UCSD-AML1 (cell line): ENCODE data around the gene LRRC8C.
"Not testable (repeated sequence)": the region's sequence is repeated elsewhere in the genome, so short reads cannot be mapped to it uniquely, and the experiment has no call there.

ENCODE experiments used
- DNase-seq: peaks from one replicate; lab custom pipeline; 2025; ENCODE audit not compliant: unreplicated experiment; lab: John Stamatoyannopoulos, UW

LRRC8C gene

GRCh38 chr1:89632657-89633247, at the start of gene LRRC8C:
Gene LRRC8C, plus strand, starts transcription at chr1:89633120. Its CDS starts 53,354 bp downstream, at chr1:89686474.
- peak; percentile 89 for DNase-seq

- no peak for DNase-seq
These were observed 48.7 kb upstream of the LRRC8C start for GRCh38 chr1:89584211-89584610.

- no peak for DNase-seq
These were observed 48.1 kb upstream of the LRRC8C start for GRCh38 chr1:89584781-89585180.

DNA sequence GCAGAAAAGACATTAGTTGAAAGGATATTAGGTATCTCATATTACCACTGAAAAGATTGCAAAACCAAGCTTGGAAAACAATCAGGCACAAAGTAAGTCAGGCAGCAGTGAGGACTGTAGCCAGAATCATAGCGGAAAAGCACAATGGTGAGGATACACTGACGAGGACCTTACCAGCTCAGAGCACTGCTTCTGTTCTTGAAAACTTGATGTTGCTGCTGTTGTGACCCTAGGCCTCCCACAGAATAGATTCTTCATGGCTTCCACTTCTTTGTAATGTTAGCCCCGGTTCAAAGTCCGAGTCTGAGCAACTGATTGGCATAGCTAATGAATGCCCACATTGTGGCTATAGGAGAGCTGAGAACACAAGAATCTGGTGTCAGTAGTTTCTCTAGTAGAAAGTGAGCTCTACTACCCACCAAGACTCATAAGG, 45.2 kb upstream of the LRRC8C start:
- DNase-seq: no peak

DNA sequence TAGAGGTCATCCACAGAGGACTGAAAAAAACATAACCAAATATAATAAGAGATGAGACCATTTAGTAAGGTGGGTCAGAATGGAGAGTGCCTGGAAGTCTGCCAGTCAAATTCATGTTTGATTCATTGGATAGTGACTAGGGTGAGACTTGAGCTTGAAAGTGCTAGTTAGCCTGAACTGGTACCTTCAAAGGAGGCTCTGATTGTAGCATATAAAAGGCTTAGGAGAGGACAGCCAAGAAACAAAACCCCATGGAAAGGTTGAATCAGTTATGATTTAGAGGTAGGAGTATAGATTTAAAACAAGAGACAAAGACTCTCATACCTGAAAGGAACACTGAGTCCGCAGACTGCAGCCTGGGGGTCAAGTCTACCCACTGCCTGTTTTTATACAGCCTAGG, 44.4 kb upstream of the LRRC8C start:
- no peak for DNase-seq

GRCh38 chr1:89589515-89589914, 43.4 kb upstream of the LRRC8C start:
- DNase-seq: no peak

DNA sequence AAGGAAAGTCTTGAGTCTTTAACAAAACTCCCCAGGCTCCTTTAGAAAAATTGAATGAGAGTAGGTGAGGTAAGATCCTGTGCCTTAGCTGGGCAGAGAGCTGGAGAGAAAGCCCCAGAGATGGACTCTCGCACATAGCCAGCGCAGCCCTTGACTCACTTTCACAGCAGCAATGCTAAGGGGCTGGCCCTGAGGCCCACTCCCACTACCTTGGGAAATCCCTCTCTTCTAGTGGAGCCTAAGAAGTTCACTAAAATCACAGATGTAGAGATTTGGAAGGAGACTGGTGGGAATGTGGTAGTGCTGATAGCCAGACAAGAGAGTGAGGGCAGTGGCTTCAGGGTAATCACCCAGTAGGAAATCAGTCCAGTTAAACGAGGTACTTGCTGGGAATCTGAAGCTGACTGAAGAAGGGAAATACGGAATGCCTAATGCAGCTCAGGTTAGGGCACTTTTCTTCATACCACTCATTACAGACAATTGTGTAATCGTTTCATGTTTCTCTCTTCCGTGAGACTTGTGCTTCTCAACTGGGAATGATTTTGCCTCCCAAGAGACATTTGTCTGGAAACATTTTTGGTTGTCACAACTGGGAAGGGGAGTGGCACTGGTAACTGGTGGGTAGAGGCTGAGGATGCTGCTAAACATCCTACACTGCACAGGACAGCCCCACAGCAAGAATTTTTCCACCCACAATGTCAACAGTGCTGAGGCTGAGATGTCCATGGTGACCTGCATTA, 42.4 kb upstream of the LRRC8C start:
- no peak for DNase-seq

GRCh38 chr1:89592861-89593302, 40.0 kb upstream of the LRRC8C start:
- DNase-seq: not testable (repeated sequence)

GRCh38 chr1:89594096-89594740, 38.7 kb upstream of the LRRC8C start:
- no peak for DNase-seq

- no peak for DNase-seq
These were observed 36.2 kb upstream of the LRRC8C start for GRCh38 chr1:89596698-89597097.

GRCh38 chr1:89598450-89599331, 34.2 kb upstream of the LRRC8C start:
- no peak for DNase-seq

DNA sequence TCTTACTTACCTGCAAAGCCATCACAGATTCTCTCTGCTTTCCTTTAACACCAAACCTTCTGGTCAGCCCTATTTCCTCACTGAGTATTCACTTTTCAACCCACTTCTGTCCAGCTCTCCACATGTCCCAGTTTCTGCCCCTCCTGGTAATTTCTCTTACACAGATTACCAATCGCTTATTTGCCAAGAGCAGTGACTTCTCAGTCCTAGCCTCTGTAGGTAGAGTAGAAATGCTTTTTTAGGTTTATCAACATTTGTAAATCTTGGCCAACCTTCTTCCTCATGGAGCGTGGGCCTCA, 33.6 kb upstream of the LRRC8C start:
- no peak for DNase-seq

DNA sequence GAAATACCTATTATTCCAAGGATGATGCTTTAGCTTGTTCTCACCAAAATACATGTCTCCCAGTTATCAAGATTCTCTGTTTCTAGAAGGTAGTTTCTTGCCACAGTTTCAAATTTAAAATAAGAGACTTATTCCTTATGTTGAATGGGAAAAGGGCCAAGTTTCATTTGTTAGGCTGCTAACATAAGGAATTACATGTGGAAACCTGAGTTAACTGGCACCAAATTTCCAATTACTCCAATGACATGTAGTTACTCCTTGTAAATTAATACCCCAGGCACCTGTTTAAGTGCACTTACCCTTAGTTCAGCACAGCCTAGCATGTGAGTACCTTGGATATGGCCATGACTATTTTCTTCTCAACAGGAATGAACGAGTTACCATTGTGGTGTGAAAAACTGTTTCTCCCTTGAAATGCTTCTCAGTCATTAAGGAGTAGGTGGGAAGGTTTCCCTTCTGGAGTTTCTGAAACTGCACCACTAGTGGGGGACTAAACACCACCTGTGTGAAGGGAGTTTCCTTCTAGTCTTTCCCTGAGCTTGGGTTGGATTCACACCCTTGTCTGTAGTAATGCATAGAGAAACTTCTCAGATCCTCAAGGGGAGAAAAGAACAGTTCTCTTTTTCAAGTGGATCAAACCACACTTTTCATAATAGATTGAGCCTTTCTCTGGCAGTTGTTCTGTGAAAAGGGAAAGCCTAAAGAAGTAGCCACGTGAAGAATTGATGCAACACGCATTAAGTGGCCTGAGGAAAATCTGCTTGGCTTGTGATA, 32.3 kb upstream of the LRRC8C start:
- no peak for DNase-seq

GRCh38 chr1:89602871-89603404, 30.0 kb upstream of the LRRC8C start:
- DNase-seq: no peak

DNA sequence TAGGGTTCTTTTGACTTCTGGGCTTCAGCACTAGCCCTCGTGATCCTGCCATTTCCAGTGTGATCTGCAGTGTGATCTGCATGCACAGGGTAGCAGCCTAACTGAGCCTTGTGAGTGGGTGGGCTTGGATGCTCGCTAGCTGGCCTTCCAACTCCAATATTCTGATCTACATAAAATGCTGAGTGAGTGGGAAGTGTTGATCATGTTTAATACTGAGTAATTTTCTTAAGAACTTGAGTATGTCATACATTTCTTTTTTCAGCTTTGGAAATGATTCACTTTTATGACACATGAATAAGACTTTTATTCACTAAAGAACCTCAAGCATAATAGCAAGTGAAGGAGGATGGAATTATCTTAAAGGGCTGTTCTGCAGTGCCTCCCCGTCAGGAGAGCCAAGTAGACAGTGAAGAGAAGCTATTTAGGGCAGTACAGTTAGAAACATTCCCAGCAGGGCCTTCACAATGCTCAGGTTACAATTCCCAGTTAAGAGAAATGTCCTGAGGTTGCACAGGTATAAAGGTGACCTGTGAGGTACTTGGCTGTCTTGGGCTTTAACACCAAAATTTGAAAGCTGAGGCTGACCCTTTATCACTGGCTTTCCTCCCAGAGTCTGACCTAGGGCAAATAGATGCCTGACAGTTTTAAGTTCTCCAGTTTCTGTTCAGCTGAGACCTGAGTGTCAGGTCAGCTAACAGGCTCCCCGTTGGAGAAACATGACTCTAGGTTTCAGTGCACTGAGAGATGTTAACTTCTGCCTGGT, 29.1 kb upstream of the LRRC8C start:
- no peak for DNase-seq

GRCh38 chr1:89604414-89604735, 28.5 kb upstream of the LRRC8C start:
- no peak for DNase-seq

GRCh38 chr1:89605692-89606091, 27.2 kb upstream of the LRRC8C start:
- DNase-seq: no peak

DNA sequence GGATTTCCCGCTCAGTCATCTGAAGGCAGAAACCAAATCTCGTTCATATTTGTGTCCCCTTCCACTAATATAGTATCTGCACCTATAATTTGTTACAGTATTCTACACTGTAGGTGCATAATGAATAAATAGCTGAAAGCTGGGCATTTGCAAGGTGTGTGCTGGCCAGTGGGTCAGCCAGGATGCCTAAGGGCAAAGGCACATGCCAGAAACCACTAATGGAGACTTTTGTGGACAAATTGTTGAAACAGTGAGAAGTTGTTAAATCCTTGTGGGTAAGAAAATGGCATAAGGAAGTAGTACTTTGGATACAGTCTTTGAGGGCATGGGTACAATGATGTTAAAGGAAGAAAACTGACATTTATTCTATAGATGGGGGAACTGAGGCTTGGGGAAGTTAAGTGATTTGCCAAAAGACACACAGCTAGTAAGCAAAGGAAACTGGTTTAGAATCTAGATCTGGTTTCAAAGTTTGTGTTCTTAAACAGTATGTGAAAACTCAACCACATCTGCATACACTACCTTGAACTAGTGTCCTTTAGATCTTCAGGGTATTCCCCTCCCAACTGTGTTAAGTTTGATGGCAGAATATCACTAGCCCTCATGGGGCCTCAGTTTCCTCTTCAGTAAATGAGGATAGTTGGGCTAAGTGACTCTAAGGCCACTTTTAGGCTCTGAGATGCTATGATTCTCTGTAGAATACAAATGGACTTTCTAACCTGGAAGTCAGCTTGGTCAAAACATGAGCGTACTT, 26.5 kb upstream of the LRRC8C start:
- DNase-seq: no peak

- no peak for DNase-seq
These were observed 25.8 kb upstream of the LRRC8C start for GRCh38 chr1:89607156-89607555.
